HCT116 (cell line): ENCODE results near the gene NMUR1. TPM values are rescaled to one million over a fixed set of nuclear protein-coding genes. Genes with fewer than 3 reads are reported as not detected.

ENCODE experiments used
- ATAC-seq: fragments of 200-7000 bp; cut with Tn5 transposase; 2 replicates; pipeline ENCODE4 v1.9.1; 2020; ENCODE audit warnings: mild to moderate bottlenecking, moderate library complexity
- BruUV-seq: library from RNA; stranded (reverse); fragments of 400-500 nt; replicated peaks from 2 replicates; lab custom pipeline; 2021; lab: Mats Ljungman, UMichigan
- CTCF ChIA-PET: fragments of 300-600 bp; sonication (Branson Sonifier 250); formaldehyde crosslinking; loops from one replicate; lab custom pipeline; 2021; ENCODE audit warnings: antibody characterized with exemption; lab: Charles Lee
- POLR2A ChIA-PET: fragments of 300-600, 350-600 bp; sonication (Branson Sonifier 250); formaldehyde crosslinking; loops from one replicate; lab custom pipeline; 2021; ENCODE audit warnings: antibody characterized with exemption; lab: Charles Lee
- RAD21 ChIA-PET, 2 experiments: fragments of 300-600 bp; sonication (Branson Sonifier 250); formaldehyde crosslinking; loops; one replicate each; lab custom pipeline; 2023; ENCODE audit warnings: low total read pairs in 2 of 2; ENCODE audit not compliant: uncharacterized antibody in 2 of 2, unreplicated experiment in 2 of 2, low non-redundant PET in 1 of 2; lab: Charles Lee
- DNase-seq: peaks from one replicate; pipeline ENCODE4 v3.0.0-alpha.2; 2010; ENCODE audit warnings: low read depth, low spot score
- H2AFZ ChIP-seq: fragments of 200-600 bp; shearing (Covaris generic), sonication (generic); 2 replicates; pipeline ENCODE4 v1.6.1; 2017; ENCODE audit warnings: low read depth, mixed run types, mixed read lengths, antibody characterized with exemption, low read length; ENCODE audit not compliant: poor library complexity, severe bottlenecking
- H3K27ac ChIP-seq: 2 replicates; pipeline ENCODE4 v1.5.1; 2012; ENCODE audit warnings: low read depth, low read length
- H3K27me3 ChIP-seq: fragments of 200-600 bp; sonication (generic); 2 replicates; pipeline ENCODE4 v1.6.1; 2016; ENCODE audit warnings: mixed run types, low read length, mixed read lengths; ENCODE audit not compliant: insufficient read depth
- H3K36me3 ChIP-seq, 2 experiments: fragments of 200-500 bp in 1 of 2; fragments of 200-600 bp in 1 of 2; sonication (Bioruptor generic) in 1 of 2; sonication (generic) in 1 of 2; 2 replicates each; pipeline versions ENCODE4 v1.5.1 to v1.6.1; 2014 to 2016; ENCODE audit warnings: low read length in 2 of 2, inconsistent platforms in 1 of 2, mixed read lengths in 1 of 2, mixed run types in 1 of 2; ENCODE audit not compliant: insufficient read depth in 2 of 2, control insufficient read depth in 1 of 2
- H3K4me1 ChIP-seq, 2 experiments: fragments of 200-600 bp in 1 of 2; sonication (generic) in 1 of 2; 2 replicates each; pipeline versions ENCODE4 v1.5.1 to v1.6.1; 2012 to 2017; ENCODE audit warnings: low read length in 2 of 2, inconsistent platforms in 1 of 2, mild to moderate bottlenecking in 1 of 2, mixed read lengths in 1 of 2, mixed run types in 1 of 2, moderate library complexity in 1 of 2; ENCODE audit not compliant: insufficient read depth in 2 of 2, control insufficient read depth in 1 of 2
- H3K4me2 ChIP-seq: fragments of 200-600 bp; sonication (generic); 2 replicates; pipeline ENCODE4 v1.6.1; 2017; ENCODE audit warnings: mixed run types, low read length, mixed read lengths
- H3K4me3 ChIP-seq, 2 experiments: fragments of 200-600 bp in 1 of 2; sonication (generic) in 1 of 2; replicated peaks in 1 of 2; 2 replicates each; pipeline ENCODE4 v1.5.1; 2011 to 2016; ENCODE audit warnings: low read length in 2 of 2, control low read depth in 1 of 2, low read depth in 1 of 2, mild to moderate bottlenecking in 1 of 2, mixed read lengths in 1 of 2, mixed run types in 1 of 2
- H3K79me2 ChIP-seq: fragments of 200-600 bp; sonication (generic); 2 replicates; pipeline ENCODE4 v1.6.1; 2017; ENCODE audit warnings: mild to moderate bottlenecking, mixed run types, low read length, moderate library complexity, mixed read lengths; ENCODE audit not compliant: insufficient read depth
- H3K9ac ChIP-seq: fragments of 200-600 bp; sonication (generic); 2 replicates; pipeline ENCODE4 v1.6.1; 2016; ENCODE audit warnings: low read length, mixed read lengths
- H3K9me2 ChIP-seq: fragments of 200-600 bp; sonication (generic), shearing (Covaris generic); 2 replicates; pipeline ENCODE4 v1.6.1; 2017; ENCODE audit warnings: mixed run types, mild to moderate bottlenecking, moderate library complexity; ENCODE audit not compliant: insufficient read depth
- H3K9me3 ChIP-seq, 2 experiments: fragments of 200-500 bp in 1 of 2; fragments of 200-600 bp in 1 of 2; sonication (Bioruptor generic) in 1 of 2; sonication (generic) in 1 of 2; 2 replicates each; pipeline ENCODE4 v1.6.1; 2014 to 2017; ENCODE audit warnings: low read length in 2 of 2, mixed read lengths in 2 of 2, inconsistent platforms in 1 of 2, low read depth in 1 of 2, mild to moderate bottlenecking in 1 of 2, mixed run types in 1 of 2, moderate library complexity in 1 of 2; ENCODE audit not compliant: control insufficient read depth in 1 of 2, insufficient read depth in 1 of 2
- H4K20me1 ChIP-seq: fragments of 200-600 bp; sonication (generic), shearing (Covaris generic); 2 replicates; pipeline ENCODE4 v1.6.1; 2017; ENCODE audit warnings: mixed run types, mild to moderate bottlenecking, moderate library complexity; ENCODE audit not compliant: insufficient read depth
- ATF3 ChIP-seq: IDR thresholded peaks from 2 replicates; pipeline ENCODE4 v1.6.1; 2012
- CBX3 ChIP-seq: IDR thresholded peaks from 2 replicates; pipeline ENCODE4 v1.6.1; 2012; ENCODE audit warnings: low read depth
- CEBPB ChIP-seq: IDR thresholded peaks from 2 replicates; pipeline ENCODE4 v1.6.1; 2012; ENCODE audit warnings: low read depth
- CTCF ChIP-seq, 3 experiments: fragments of 200-600 bp in 1 of 3; sonication (generic) in 1 of 3; IDR thresholded peaks in 2 of 3; conservative IDR thresholded peaks in 1 of 3; 2 replicates each; pipeline ENCODE4 v1.5.1; 2012 to 2017; ENCODE audit warnings: low read depth in 2 of 3, low read length in 2 of 3, antibody characterized with exemption in 1 of 3, borderline replicate concordance in 1 of 3, control low read depth in 1 of 3, mild to moderate bottlenecking in 1 of 3, mixed read lengths in 1 of 3, mixed run types in 1 of 3, moderate library complexity in 1 of 3; ENCODE audit not compliant: insufficient read depth in 1 of 3
- EGR1 ChIP-seq: IDR thresholded peaks from 2 replicates; pipeline ENCODE4 v1.6.1; 2012; ENCODE audit warnings: low read depth
- ELF1 ChIP-seq: IDR thresholded peaks from 2 replicates; pipeline ENCODE4 v1.6.1; 2012; ENCODE audit warnings: low read depth, borderline replicate concordance
- EZH2 ChIP-seq: fragments of 200-600 bp; sonication (generic); IDR thresholded peaks from 2 replicates; pipeline ENCODE4 v1.6.1; 2017; ENCODE audit warnings: antibody characterized with exemption, mixed run types
- EZH2phosphoT487 ChIP-seq: fragments of 200-600 bp; IDR thresholded peaks from 2 replicates; pipeline ENCODE4 v1.6.1; 2018; ENCODE audit warnings: antibody characterized with exemption, borderline replicate concordance
- FOSL1 ChIP-seq: IDR thresholded peaks from 2 replicates; pipeline ENCODE4 v1.6.1; 2012; ENCODE audit warnings: low read depth
- JUND ChIP-seq: IDR thresholded peaks from 2 replicates; pipeline ENCODE4 v1.6.1; 2012
- POLR2A ChIP-seq: IDR thresholded peaks from 2 replicates; pipeline ENCODE4 v1.7.0; 2011; ENCODE audit warnings: borderline replicate concordance; ENCODE audit not compliant: insufficient read depth, insufficient read length; ENCODE audit errors: extremely low read depth
- POLR2AphosphoS5 ChIP-seq: IDR thresholded peaks from 2 replicates; pipeline ENCODE4 v1.6.1; 2011; ENCODE audit warnings: mild to moderate bottlenecking, low read depth, low read length, moderate library complexity
- RAD21 ChIP-seq: IDR thresholded peaks from 2 replicates; pipeline ENCODE4 v1.6.1; 2012; ENCODE audit warnings: low read depth, mild to moderate bottlenecking
- SIN3A ChIP-seq: IDR thresholded peaks from 2 replicates; pipeline ENCODE4 v1.6.1; 2012; ENCODE audit warnings: low read depth
- SRF ChIP-seq: IDR thresholded peaks from 2 replicates; pipeline ENCODE4 v1.6.1; 2012; ENCODE audit warnings: low read depth
- TCF7L2 ChIP-seq: IDR thresholded peaks from 2 replicates; pipeline ENCODE4 v1.7.0; 2011; ENCODE audit warnings: borderline replicate concordance, inconsistent platforms; ENCODE audit not compliant: insufficient read depth, insufficient read length; ENCODE audit errors: extremely low read depth
- YY1 ChIP-seq: IDR thresholded peaks from 2 replicates; pipeline ENCODE4 v1.6.1; 2011; ENCODE audit warnings: low read length, low read depth, moderate library complexity, mild to moderate bottlenecking; ENCODE audit not compliant: insufficient replicate concordance; ENCODE audit errors: extremely low read depth
- ZBTB33 ChIP-seq: IDR thresholded peaks from 2 replicates; pipeline ENCODE4 v1.6.1; 2011; ENCODE audit warnings: mild to moderate bottlenecking, low read length, moderate library complexity; ENCODE audit not compliant: insufficient replicate concordance; ENCODE audit errors: extremely low read depth
- ZFX ChIP-seq: fragments of 450-650 bp; IDR thresholded peaks from 2 replicates; pipeline ENCODE4 v1.6.1; 2017
- intact Hi-C: fragments of 100-400 bp; cut with micrococcal nuclease; formaldehyde crosslinking; loops from 2 replicates; pipeline ENCODE4 v1.10.0; 2022
- total RNA-seq: library from RNA; stranded (reverse); gene quantifications from one replicate; pipeline ENCODE4 v1.2.1, GENCODE V29; 2021; ENCODE audit not compliant: unreplicated experiment

The NMUR1 gene
- total RNA-seq, 1 experiment from 2014 or later: not detected

- no peak for TF ChIP-seq ATF3
Observed at GRCh38 chr2:231480781-231481180, 49.5 kb downstream of the NMUR1 start (continued).

- intact Hi-C loops: no loop called here
- ChIA-PET RAD21 (no interaction called here), POLR2A (interaction anchor here (0.8 to 4.1 kb wide), 2 partner anchors 13 to 16 kb away, joined by 3 to 26 read pairs; partner anchors contain the start of gene NCL), CTCF (no interaction called here)
- no peak overlapping the region for H3K9ac ChIP-seq
- H3K27me3 ChIP-seq: no peaks in the 10 kb centered on the region
- no peak overlapping the region for H3K4me2 ChIP-seq
- H2AFZ ChIP-seq: no peak overlapping the region
- H3K27ac ChIP-seq: no peak overlapping the region
- no peaks in the 10 kb centered on the region for H3K36me3 ChIP-seq
- TF ChIP-seq CBX3: no peak
- no peak for TF ChIP-seq TCF7L2
- TF ChIP-seq POLR2A: no peak
- TF ChIP-seq SRF: no peak
- no peak for TF ChIP-seq JUND
- TF ChIP-seq SIN3A: no peak
- no peak for TF ChIP-seq RAD21
- no peak for TF ChIP-seq EZH2
- no peak for TF ChIP-seq ZBTB33
- no peak for TF ChIP-seq POLR2AphosphoS5
- no peak for TF ChIP-seq ZFX
- no peak for TF ChIP-seq EGR1
- no peak for TF ChIP-seq EZH2phosphoT487
- TF ChIP-seq ELF1: no peak
- no peak for TF ChIP-seq CTCF (IDR thresholded peaks at IDR 0.05 in 2 of 3, conservative IDR thresholded peaks at IDR 0.05 in 1 of 3; ENCODE audit: borderline replicate concordance in 1 of 3, insufficient read depth in 1 of 3, low read depth in 2 of 3, low read length in 2 of 3)
- TF ChIP-seq YY1: no peak
- TF ChIP-seq FOSL1: no peak
- no peak for TF ChIP-seq CEBPB
- no peak for ATAC-seq
- H3K9me2 ChIP-seq: no peaks in the 10 kb centered on the region
- no peaks in the 10 kb centered on the region for H3K79me2 ChIP-seq
- no peaks in the 10 kb centered on the region for H4K20me1 ChIP-seq
- H3K9me3 ChIP-seq: no peaks in the 10 kb centered on the region
- no peak for DNase-seq
- H3K4me1 ChIP-seq: peaks cover 0 to 7% of the 10 kb centered on the region in 2 experiments; a peak in 1 of 4 replicates
- no TSS peak for BruUV-seq
- no peak overlapping the region for H3K4me3 ChIP-seq
Observed at GRCh38 chr2:231479455-231479854, 50.8 kb downstream of the NMUR1 start.
